Measurements from ENCODE around the gene BCR.

- TF ChIP-seq CTCF (conservative IDR thresholded peaks at IDR 0.05; ENCODE audit: low read depth, low read length): no peak
- TF ChIP-seq CHD1 (IDR thresholded peaks at IDR 0.05; ENCODE audit: low read depth, low read length): no peak
- no peak for TF ChIP-seq CEBPB (IDR thresholded peaks at IDR 0.05; ENCODE audit: low read depth, low read length)
- no peak for TF ChIP-seq RCOR1 (IDR thresholded peaks at IDR 0.05; ENCODE audit: insufficient replicate concordance, low read length)
- TF ChIP-seq POLR2A (IDR thresholded peaks at IDR 0.05; ENCODE audit: low read depth, low read length): no peak
- no peak for TF ChIP-seq SMC3 (IDR thresholded peaks at IDR 0.05; ENCODE audit: low read depth, low read length)
- no peak for TF ChIP-seq MAFK (IDR thresholded peaks at IDR 0.05; ENCODE audit: low read depth, low read length)
- TF ChIP-seq RAD21 (IDR thresholded peaks at IDR 0.05; ENCODE audit: low read length): no peak
- no peak for TF ChIP-seq USF2 (IDR thresholded peaks at IDR 0.05; ENCODE audit: low read depth, low read length)
- peak; percentile 47; the same call in 1 of the 2 replicates for TF ChIP-seq MAZ (IDR thresholded peaks at IDR 0.05; ENCODE audit: borderline replicate concordance, low read depth, low read length)
- no peak for TF ChIP-seq RFX5 (IDR thresholded peaks at IDR 0.05; ENCODE audit: low read depth, low read length)
- no peak for TF ChIP-seq MXI1 (IDR thresholded peaks at IDR 0.05; ENCODE audit: borderline replicate concordance, low read depth, low read length)
- TF ChIP-seq FOS (IDR thresholded peaks at IDR 0.05; ENCODE audit: low read depth, low read length): no peak
- peak; percentile 18; the same call in 1 of the 2 replicates for TF ChIP-seq BHLHE40 (IDR thresholded peaks at IDR 0.05; ENCODE audit: low read depth, low read length)
These were observed 38.5 kb downstream of the BCR start for GRCh38 chr22:23218867-23219251.

Data from IMR-90 (cell line).